D721Med (cell line): ENCODE measurements around the gene SLC16A1.

ENCODE experiments used
- DNase-seq: peaks from one replicate; pipeline ENCODE4 v3.0.0; 2011; ENCODE audit warnings: low spot score; ENCODE audit not compliant: insufficient read length
- FAIRE-seq: peaks from 2 replicates; lab custom pipeline; 2011; peaks lifted over from hg19 to GRCh38; lab: Jason Lieb, UNC
- TF ChIP-seq, protein P1 (sequence below): IDR thresholded peaks from 2 replicates; pipeline ENCODE4 v1.5.1; 2012; ENCODE audit warnings: mild to moderate bottlenecking, control low read depth; ENCODE audit not compliant: insufficient read depth; ENCODE audit errors: missing control alignments

The SLC16A1 gene

GRCh38 chr1:112869895-112870294 lies 86.1 kb downstream of the SLC16A1 start:
- FAIRE-seq (no peak), DNase-seq (no peak)
- TF ChIP-seq, protein P1, sequence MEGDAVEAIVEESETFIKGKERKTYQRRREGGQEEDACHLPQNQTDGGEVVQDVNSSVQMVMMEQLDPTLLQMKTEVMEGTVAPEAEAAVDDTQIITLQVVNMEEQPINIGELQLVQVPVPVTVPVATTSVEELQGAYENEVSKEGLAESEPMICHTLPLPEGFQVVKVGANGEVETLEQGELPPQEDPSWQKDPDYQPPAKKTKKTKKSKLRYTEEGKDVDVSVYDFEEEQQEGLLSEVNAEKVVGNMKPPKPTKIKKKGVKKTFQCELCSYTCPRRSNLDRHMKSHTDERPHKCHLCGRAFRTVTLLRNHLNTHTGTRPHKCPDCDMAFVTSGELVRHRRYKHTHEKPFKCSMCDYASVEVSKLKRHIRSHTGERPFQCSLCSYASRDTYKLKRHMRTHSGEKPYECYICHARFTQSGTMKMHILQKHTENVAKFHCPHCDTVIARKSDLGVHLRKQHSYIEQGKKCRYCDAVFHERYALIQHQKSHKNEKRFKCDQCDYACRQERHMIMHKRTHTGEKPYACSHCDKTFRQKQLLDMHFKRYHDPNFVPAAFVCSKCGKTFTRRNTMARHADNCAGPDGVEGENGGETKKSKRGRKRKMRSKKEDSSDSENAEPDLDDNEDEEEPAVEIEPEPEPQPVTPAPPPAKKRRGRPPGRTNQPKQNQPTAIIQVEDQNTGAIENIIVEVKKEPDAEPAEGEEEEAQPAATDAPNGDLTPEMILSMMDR = no peak

GRCh38 chr1:112868191-112868590 lies 87.8 kb downstream of the SLC16A1 start:
- TF ChIP-seq, protein P1 = no peak
- FAIRE-seq = no peak
- no peak for DNase-seq

DNA sequence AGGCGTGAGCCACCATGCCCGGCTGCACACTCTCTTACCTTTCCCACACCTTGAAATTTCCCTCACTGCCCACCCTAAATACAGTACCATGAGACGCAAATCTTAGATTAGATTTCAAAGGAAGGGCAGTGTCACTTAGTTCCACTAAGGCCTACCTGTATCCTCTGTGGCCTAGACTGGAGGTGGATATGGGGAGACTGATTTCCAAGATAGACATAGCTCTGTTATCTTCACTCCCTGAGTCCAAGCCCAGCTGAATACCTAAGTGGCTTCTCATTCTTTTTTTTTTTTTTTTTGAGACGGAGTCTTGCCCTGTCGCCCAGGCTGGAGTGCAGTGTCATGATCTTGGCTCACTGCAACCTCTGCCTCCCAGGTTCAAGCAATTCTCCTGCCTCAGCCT lies 89.0 kb downstream of the SLC16A1 start:
- FAIRE-seq (no peak), DNase-seq (no peak)
- TF ChIP-seq, protein P1 = no peak

DNA sequence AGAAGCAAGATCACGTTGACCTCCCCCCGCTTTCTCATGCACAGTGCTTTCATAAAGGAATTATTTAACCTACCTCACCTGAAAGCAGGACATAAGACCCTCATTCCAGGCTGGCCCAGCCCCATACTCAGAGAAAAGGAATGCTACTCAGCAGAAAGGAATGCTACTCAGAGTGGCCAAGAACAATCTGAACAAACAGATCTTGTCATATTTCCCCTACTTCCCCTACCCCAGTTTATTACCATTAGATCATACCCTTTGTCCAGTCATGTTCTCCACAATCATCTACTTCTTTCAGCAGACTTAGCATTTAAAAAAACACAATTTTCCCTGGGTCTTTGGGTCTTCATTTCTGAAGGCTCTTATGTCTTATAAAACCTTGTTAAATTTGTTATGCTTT lies 89.8 kb downstream of the SLC16A1 start:
- DNase-seq (no peak), FAIRE-seq (no peak)
- TF ChIP-seq, protein P1 = no peak

DNA sequence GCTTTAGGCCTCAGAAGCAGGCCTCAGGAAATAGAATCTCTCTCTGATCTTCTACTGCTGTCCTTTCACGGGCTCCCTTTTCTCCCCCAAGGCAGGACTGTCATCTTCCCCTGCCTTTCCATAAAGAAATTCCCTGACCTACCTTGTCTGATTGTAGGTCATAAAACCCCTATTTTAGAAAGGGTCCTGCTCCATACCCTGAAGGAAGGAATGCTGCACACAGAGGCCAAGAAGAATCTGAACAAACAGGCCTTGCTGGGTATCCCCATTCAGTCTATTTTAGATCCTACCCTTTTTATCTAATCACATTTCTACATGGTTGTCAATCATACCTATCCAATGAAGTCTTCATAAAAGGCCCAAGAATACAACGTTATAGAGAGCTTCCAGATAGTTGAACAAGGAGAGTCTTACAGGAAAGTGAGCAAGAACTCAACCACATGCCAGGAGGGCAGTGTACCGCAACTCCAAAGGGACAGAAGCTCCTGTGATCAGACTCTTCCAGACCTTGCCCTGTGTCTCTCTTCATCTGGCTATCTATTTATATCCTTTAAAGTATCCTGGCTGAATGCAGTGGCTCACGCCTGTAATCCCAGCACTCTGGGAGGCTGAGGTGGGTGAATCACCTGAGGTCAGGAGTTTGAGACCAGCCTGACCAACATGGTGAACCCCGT lies 93.1 kb downstream of the SLC16A1 start:
- no peak for DNase-seq
- TF ChIP-seq, protein P1 = no peak
- no peak for FAIRE-seq
